H9 (cell line): Measurements from ENCODE around the gene DPF3. TPM values are rescaled to one million over a fixed set of nuclear protein-coding genes. Genes with fewer than 3 reads are reported as not detected.

ENCODE experiments used
- DNase-seq: peaks from one replicate; pipeline ENCODE4 v3.0.0-alpha.2; 2017
- H2AFZ ChIP-seq: one replicate; pipeline ENCODE4 v1.6.1; 2013; ENCODE audit warnings: mild to moderate bottlenecking, low read length, control low read depth, moderate library complexity
- H2AK5ac ChIP-seq: 2 replicates; pipeline ENCODE4 v1.6.1; 2013; ENCODE audit warnings: low read length, control low read depth, mixed read lengths; ENCODE audit not compliant: insufficient read length
- H2BK120ac ChIP-seq: one replicate; pipeline ENCODE4 v1.6.1; 2013; ENCODE audit warnings: low read depth, mild to moderate bottlenecking, low read length, control low read depth, inconsistent platforms; ENCODE audit not compliant: poor library complexity, severe bottlenecking
- H2BK12ac ChIP-seq: 2 replicates; pipeline ENCODE4 v1.6.1; 2013; ENCODE audit warnings: low read length, control low read depth, mixed read lengths, low read depth; ENCODE audit not compliant: insufficient read length
- H2BK15ac ChIP-seq: 2 replicates; pipeline ENCODE4 v1.6.1; 2013; ENCODE audit warnings: low read depth, low read length, control low read depth
- H2BK20ac ChIP-seq: one replicate; pipeline ENCODE4 v1.6.1; 2013; ENCODE audit warnings: low read depth, mild to moderate bottlenecking, low read length, control low read depth, inconsistent platforms; ENCODE audit not compliant: poor library complexity, severe bottlenecking
- H2BK5ac ChIP-seq: 2 replicates; pipeline ENCODE4 v1.6.1; 2013; ENCODE audit warnings: low read length, control low read depth, mixed read lengths; ENCODE audit not compliant: insufficient read length
- H3K14ac ChIP-seq: 2 replicates; pipeline ENCODE4 v1.6.1; 2013; ENCODE audit warnings: low read length, control low read depth; ENCODE audit not compliant: insufficient read depth
- H3K18ac ChIP-seq: 2 replicates; pipeline ENCODE4 v1.6.1; 2013; ENCODE audit warnings: low read depth, mild to moderate bottlenecking, mixed read lengths, low read length, control low read depth; ENCODE audit not compliant: insufficient read length
- H3K23ac ChIP-seq: 2 replicates; pipeline ENCODE4 v1.6.1; 2013; ENCODE audit warnings: low read length, control low read depth, mixed read lengths, low read depth; ENCODE audit not compliant: insufficient read length
- H3K23me2 ChIP-seq: 2 replicates; pipeline ENCODE4 v1.6.1; 2013; ENCODE audit warnings: low read depth, mild to moderate bottlenecking, mixed read lengths, low read length, control low read depth; ENCODE audit not compliant: insufficient read length, poor library complexity, severe bottlenecking
- H3K27ac ChIP-seq: 2 replicates; pipeline ENCODE4 v1.5.1; 2013; ENCODE audit warnings: low read length, control low read depth, mixed read lengths, low read depth; ENCODE audit not compliant: insufficient read length
- H3K27me3 ChIP-seq: 2 replicates; pipeline ENCODE4 v1.6.1; 2013; ENCODE audit warnings: low read length, control low read depth, inconsistent platforms; ENCODE audit not compliant: insufficient read depth
- H3K4ac ChIP-seq: 2 replicates; pipeline ENCODE4 v1.6.1; 2013; ENCODE audit warnings: low read depth, mild to moderate bottlenecking, control low read depth, inconsistent platforms, low read length, moderate library complexity
- H3K4me1 ChIP-seq: 2 replicates; pipeline ENCODE4 v1.6.1; 2013; ENCODE audit warnings: low read length, control low read depth, inconsistent platforms; ENCODE audit not compliant: insufficient read depth
- H3K4me2 ChIP-seq: 2 replicates; pipeline ENCODE4 v1.6.1; 2013; ENCODE audit warnings: low read length, control low read depth, mixed read lengths; ENCODE audit not compliant: insufficient read length, insufficient read depth
- H3K56ac ChIP-seq: 2 replicates; pipeline ENCODE4 v1.6.1; 2013; ENCODE audit warnings: low read depth, mild to moderate bottlenecking, mixed read lengths, low read length, control low read depth; ENCODE audit not compliant: insufficient read length
- H3K79me1 ChIP-seq: 2 replicates; pipeline ENCODE4 v1.6.1; 2013; ENCODE audit warnings: low read depth, mild to moderate bottlenecking, moderate library complexity, low read length, control low read depth, inconsistent platforms; ENCODE audit not compliant: insufficient read depth, poor library complexity, severe bottlenecking
- H3K79me2 ChIP-seq: 2 replicates; pipeline ENCODE4 v1.6.1; 2013; ENCODE audit warnings: low read length, control low read depth, inconsistent platforms; ENCODE audit not compliant: insufficient read depth
- H3K9ac ChIP-seq: 2 replicates; pipeline ENCODE4 v1.6.1; 2013; ENCODE audit warnings: low read length, control low read depth, mixed read lengths; ENCODE audit not compliant: insufficient read length; ENCODE audit errors: extremely low read depth
- H3K9me3 ChIP-seq: one replicate; pipeline ENCODE4 v1.6.1; 2013; ENCODE audit warnings: low read depth, low read length, inconsistent platforms; ENCODE audit not compliant: control insufficient read depth
- H3T11ph ChIP-seq: one replicate; pipeline ENCODE4 v1.6.1; 2013; ENCODE audit warnings: mild to moderate bottlenecking, low read length, control low read depth, inconsistent platforms
- H4K20me1 ChIP-seq: one replicate; pipeline ENCODE4 v1.6.1; 2013; ENCODE audit not compliant: control insufficient read depth, insufficient read length, insufficient read depth
- H4K5ac ChIP-seq: 2 replicates; pipeline ENCODE4 v1.6.1; 2013; ENCODE audit warnings: low read depth, mild to moderate bottlenecking, mixed read lengths, low read length, control low read depth; ENCODE audit not compliant: insufficient read length
- H4K8ac ChIP-seq: replicated peaks from 2 replicates; pipeline ENCODE4 v1.6.1; 2013; ENCODE audit warnings: low read length, control low read depth, mixed read lengths, low read depth; ENCODE audit not compliant: insufficient read length
- H4K91ac ChIP-seq: 2 replicates; pipeline ENCODE4 v1.6.1; 2013; ENCODE audit warnings: low read depth, mild to moderate bottlenecking, moderate library complexity, mixed read lengths, low read length, control low read depth; ENCODE audit not compliant: insufficient read length
- H3K27ac Mint-ChIP-seq, 3 experiments: 2 replicates in 2 of 3; 3 replicates in 1 of 3; pipeline ENCODE4 v1.8.0; 2020 to 2021; ENCODE audit warnings: mixed read lengths in 3 of 3, mild to moderate bottlenecking in 1 of 3, moderate library complexity in 1 of 3
- H3K27me3 Mint-ChIP-seq: 2 replicates; pipeline ENCODE4 v1.8.0; 2021; ENCODE audit warnings: low read depth, mild to moderate bottlenecking, moderate library complexity, mixed read lengths
- H3K36me3 Mint-ChIP-seq, 3 experiments: 2 replicates in 2 of 3; 3 replicates in 1 of 3; pipeline ENCODE4 v1.8.0; 2020 to 2021; ENCODE audit warnings: low read depth in 3 of 3, mixed read lengths in 3 of 3; ENCODE audit not compliant: insufficient read depth in 1 of 3
- H3K4me1 Mint-ChIP-seq, 2 experiments: 2 replicates each; pipeline ENCODE4 v1.8.0; 2020; ENCODE audit warnings: mixed read lengths in 2 of 2
- H3K4me3 Mint-ChIP-seq, 2 experiments: 2 replicates in 1 of 2; 3 replicates in 1 of 2; pipeline ENCODE4 v1.8.0; 2020 to 2021; ENCODE audit warnings: mild to moderate bottlenecking in 2 of 2, mixed read lengths in 2 of 2, moderate library complexity in 1 of 2
- H3K9me3 Mint-ChIP-seq, 2 experiments: 2 replicates in 1 of 2; 3 replicates in 1 of 2; pipeline ENCODE4 v1.8.0; 2020; ENCODE audit warnings: mild to moderate bottlenecking in 2 of 2, mixed read lengths in 2 of 2, moderate library complexity in 1 of 2
- WGBS: extraction: QIAGEN DNeasy Blood & Tissue Kit; methylation state at CpG from one replicate; pipeline ENCODE4 v1.1.7; 2013; ENCODE audit warnings: missing lambda C conversion rate, low lambda C conversion rate, mixed read lengths; ENCODE audit not compliant: insufficient read length; ENCODE audit errors: extremely low coverage; 5-methylcytosine and 5-hydroxymethylcytosine counted together
- total RNA-seq: library from RNA; stranded (reverse); gene quantifications from 2 replicates; pipeline ENCODE4 v1.2.1, GENCODE V29; 2021
- TF ChIP-seq, protein P1 (sequence below): fragments of 200-600 bp; sonication (generic); conservative IDR thresholded peaks from 3 replicates; pipeline ENCODE4 v1.8.0; 2021; ENCODE audit warnings: antibody characterized with exemption, mild to moderate bottlenecking

The DPF3 gene
- total RNA-seq, 1 experiment from 2014 or later: not detected

DNA sequence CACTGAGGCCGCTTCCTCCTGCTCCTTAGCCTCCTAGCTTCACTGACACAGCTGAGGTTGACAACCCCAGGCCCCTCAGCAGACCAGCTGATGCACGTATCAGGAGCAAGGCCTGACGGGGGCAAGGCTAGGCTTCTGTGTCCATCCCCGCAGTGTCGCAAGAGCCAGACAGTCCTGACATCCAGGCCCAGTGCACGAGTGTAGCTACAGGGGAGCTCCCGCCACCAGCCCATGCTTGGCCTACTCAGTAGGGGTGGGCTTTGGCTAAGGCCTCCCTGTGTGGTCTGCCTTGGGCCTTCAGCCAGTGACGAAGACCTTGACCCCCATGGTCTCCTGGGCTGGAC lies 179.1 kb downstream of the DPF3 start:
- H3K14ac ChIP-seq: no peak overlapping the region; the same call in 1 of the 2 replicates
- no peak overlapping the region for H3K27ac Mint-ChIP-seq
- H3K56ac ChIP-seq: no peak overlapping the region
- H3K27ac ChIP-seq: no peak overlapping the region
- H2AFZ ChIP-seq: no peak overlapping the region
- no peak overlapping the region for H2BK20ac ChIP-seq
- no peak overlapping the region for H2AK5ac ChIP-seq
- DNase-seq: no peak
- no peak overlapping the region for H3T11ph ChIP-seq
- no CpG with 5 or more reads among the region's 8 CpGs for WGBS
- peaks cover 0 to 9% of the 10 kb centered on the region in 2 experiments; a peak in 2 of 4 replicates for H3K4me1 Mint-ChIP-seq
- H3K27me3 ChIP-seq: no peaks in the 10 kb centered on the region
- no peak overlapping the region for H3K4me3 Mint-ChIP-seq
- no peaks in the 10 kb centered on the region for H3K79me1 ChIP-seq
- H2BK12ac ChIP-seq: no peak overlapping the region
- H3K9ac ChIP-seq: no peak overlapping the region
- no peak overlapping the region for H3K18ac ChIP-seq
- TF ChIP-seq, protein P1, sequence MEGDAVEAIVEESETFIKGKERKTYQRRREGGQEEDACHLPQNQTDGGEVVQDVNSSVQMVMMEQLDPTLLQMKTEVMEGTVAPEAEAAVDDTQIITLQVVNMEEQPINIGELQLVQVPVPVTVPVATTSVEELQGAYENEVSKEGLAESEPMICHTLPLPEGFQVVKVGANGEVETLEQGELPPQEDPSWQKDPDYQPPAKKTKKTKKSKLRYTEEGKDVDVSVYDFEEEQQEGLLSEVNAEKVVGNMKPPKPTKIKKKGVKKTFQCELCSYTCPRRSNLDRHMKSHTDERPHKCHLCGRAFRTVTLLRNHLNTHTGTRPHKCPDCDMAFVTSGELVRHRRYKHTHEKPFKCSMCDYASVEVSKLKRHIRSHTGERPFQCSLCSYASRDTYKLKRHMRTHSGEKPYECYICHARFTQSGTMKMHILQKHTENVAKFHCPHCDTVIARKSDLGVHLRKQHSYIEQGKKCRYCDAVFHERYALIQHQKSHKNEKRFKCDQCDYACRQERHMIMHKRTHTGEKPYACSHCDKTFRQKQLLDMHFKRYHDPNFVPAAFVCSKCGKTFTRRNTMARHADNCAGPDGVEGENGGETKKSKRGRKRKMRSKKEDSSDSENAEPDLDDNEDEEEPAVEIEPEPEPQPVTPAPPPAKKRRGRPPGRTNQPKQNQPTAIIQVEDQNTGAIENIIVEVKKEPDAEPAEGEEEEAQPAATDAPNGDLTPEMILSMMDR: no peak
- no peak overlapping the region for H3K4ac ChIP-seq
- no peak overlapping the region for H3K23ac ChIP-seq
- no peak overlapping the region for H4K91ac ChIP-seq
- no peak overlapping the region for H2BK120ac ChIP-seq
- H3K79me2 ChIP-seq: no peaks in the 10 kb centered on the region
- no peak overlapping the region for H2BK5ac ChIP-seq
- H2BK15ac ChIP-seq: no peak overlapping the region
- H3K4me2 ChIP-seq: no peak overlapping the region
- H3K23me2 ChIP-seq: no peaks in the 10 kb centered on the region
- H3K27me3 Mint-ChIP-seq: no peaks in the 10 kb centered on the region
- no peaks in the 10 kb centered on the region for H3K9me3 ChIP-seq
- H4K5ac ChIP-seq: no peak overlapping the region
- H3K4me1 ChIP-seq: no peaks in the 10 kb centered on the region
- H4K20me1 ChIP-seq: no peaks in the 10 kb centered on the region
- no peak overlapping the region for H4K8ac ChIP-seq
- H3K36me3 Mint-ChIP-seq: no peaks in the 10 kb centered on the region
- no peaks in the 10 kb centered on the region for H3K9me3 Mint-ChIP-seq
